Measurements from ENCODE around the gene TSTD2. TPM values are rescaled to one million over a fixed set of nuclear protein-coding genes. Genes with fewer than 3 reads are reported as not detected.
"Not testable (repeated sequence)": the region's sequence is repeated elsewhere in the genome, so short reads cannot be mapped to it uniquely, and the experiment has no call there.

TSTD2 gene
- total RNA-seq, 3 donors from 2014 or later (not counting 1 experiment from before 2014, with no cell fraction given) = 16.2 to 25.7 (median 24.7) TPM

- H3K36me3 ChIP-seq (ENCODE audit: control insufficient read depth, insufficient read depth, low read length); H3K27me3 Mint-ChIP-seq (ENCODE audit: low read depth in 2 of 2); DNase-seq; H3K4me3 Mint-ChIP-seq; H3K9me3 Mint-ChIP-seq; H3K9me3 ChIP-seq (ENCODE audit: control insufficient read depth, insufficient read depth, low read length); intact Hi-C loops (cut with micrococcal nuclease); H3K27me3 ChIP-seq (ENCODE audit: control insufficient read depth, insufficient read depth, low read length); H3K4me3 ChIP-seq (ENCODE audit: low read length); H3K27ac Mint-ChIP-seq; H3K4me1 ChIP-seq (ENCODE audit: control insufficient read depth, insufficient read depth, low read length); H3K27ac ChIP-seq (ENCODE audit: low read length); H3K4me1 Mint-ChIP-seq; ATAC-seq; H3K36me3 Mint-ChIP-seq: not testable (repeated sequence)
- no CpG with 5 or more reads among the region's 2 CpGs for WGBS (ENCODE audit: insufficient coverage)
These were observed 48.4 kb downstream of the TSTD2 start for GRCh38 chr9:97584778-97585177.

- H3K36me3 Mint-ChIP-seq; H3K9me3 Mint-ChIP-seq; H3K27me3 ChIP-seq (ENCODE audit: control insufficient read depth, insufficient read depth, low read length); DNase-seq; H3K4me1 Mint-ChIP-seq; ATAC-seq; H3K4me1 ChIP-seq (ENCODE audit: control insufficient read depth, insufficient read depth, low read length); H3K36me3 ChIP-seq (ENCODE audit: control insufficient read depth, insufficient read depth, low read length); intact Hi-C loops (cut with micrococcal nuclease); H3K27me3 Mint-ChIP-seq (ENCODE audit: low read depth in 2 of 2); H3K4me3 Mint-ChIP-seq; H3K4me3 ChIP-seq (ENCODE audit: low read length); H3K9me3 ChIP-seq (ENCODE audit: control insufficient read depth, insufficient read depth, low read length); H3K27ac ChIP-seq (ENCODE audit: low read length); H3K27ac Mint-ChIP-seq: not testable (repeated sequence)
- no CpG with 5 or more reads among the region's 3 CpGs for WGBS (ENCODE audit: insufficient coverage)
These were observed 51.6 kb downstream of the TSTD2 start for GRCh38 chr9:97581590-97581989.

GRCh38 chr9:97579914-97580313, 53.3 kb downstream of the TSTD2 start:
- H3K4me3 ChIP-seq (ENCODE audit: low read length) = no peak overlapping the region
- no peaks in the 10 kb centered on the region for H3K9me3 Mint-ChIP-seq
- H3K27ac Mint-ChIP-seq = no peak overlapping the region
- no peak for ATAC-seq
- H3K36me3 ChIP-seq (ENCODE audit: control insufficient read depth, insufficient read depth, low read length) = no peaks in the 10 kb centered on the region
- no peaks in the 10 kb centered on the region for H3K9me3 ChIP-seq (ENCODE audit: control insufficient read depth, insufficient read depth, low read length)
- WGBS (ENCODE audit: insufficient coverage) = 71% methylated on average over 2 of the region's 2 CpGs
- no peaks in the 10 kb centered on the region for H3K36me3 Mint-ChIP-seq
- DNase-seq = no peak
- peaks cover 5 to 23% of the 10 kb centered on the region in 2 donors for H3K4me1 Mint-ChIP-seq
- no peak overlapping the region for H3K4me3 Mint-ChIP-seq
- no peaks in the 10 kb centered on the region for H3K27me3 ChIP-seq (ENCODE audit: control insufficient read depth, insufficient read depth, low read length)
- intact Hi-C loops (cut with micrococcal nuclease) = no loop called here
- TF ChIP-seq CTCF (IDR thresholded peaks at IDR 0.05) = no peak
- H3K4me1 ChIP-seq (ENCODE audit: control insufficient read depth, insufficient read depth, low read length) = peaks cover 11% of the 10 kb centered on the region
- H3K27ac ChIP-seq (ENCODE audit: low read length) = no peak overlapping the region
- peaks cover 0 to 5% of the 10 kb centered on the region in 2 donors for H3K27me3 Mint-ChIP-seq (ENCODE audit: low read depth in 2 of 2)

- DNase-seq = no peak
- TF ChIP-seq CTCF (IDR thresholded peaks at IDR 0.05) = no peak
- no peaks in the 10 kb centered on the region for H3K36me3 ChIP-seq (ENCODE audit: control insufficient read depth, insufficient read depth, low read length)
- H3K27ac Mint-ChIP-seq = no peak overlapping the region
- H3K4me1 Mint-ChIP-seq = peaks cover 6 to 27% of the 10 kb centered on the region in 2 donors
- no peak overlapping the region for H3K4me3 Mint-ChIP-seq
- no peaks in the 10 kb centered on the region for H3K27me3 ChIP-seq (ENCODE audit: control insufficient read depth, insufficient read depth, low read length)
- 86% methylated on average over 5 of the region's 5 CpGs for WGBS (ENCODE audit: insufficient coverage)
- no peaks in the 10 kb centered on the region for H3K9me3 ChIP-seq (ENCODE audit: control insufficient read depth, insufficient read depth, low read length)
- no peak overlapping the region for H3K27ac ChIP-seq (ENCODE audit: low read length)
- intact Hi-C loops (cut with micrococcal nuclease) = no loop called here
- no peak for ATAC-seq
- H3K4me1 ChIP-seq (ENCODE audit: control insufficient read depth, insufficient read depth, low read length) = peaks cover 11% of the 10 kb centered on the region
- H3K36me3 Mint-ChIP-seq = no peaks in the 10 kb centered on the region
- no peaks in the 10 kb centered on the region for H3K9me3 Mint-ChIP-seq
- H3K27me3 Mint-ChIP-seq (ENCODE audit: low read depth in 2 of 2) = peaks cover 0 to 5% of the 10 kb centered on the region in 2 donors
- H3K4me3 ChIP-seq (ENCODE audit: low read length) = no peak overlapping the region
These were observed 54.3 kb downstream of the TSTD2 start for GRCh38 chr9:97578846-97579245.
